GM13977 (cell line): ENCODE data around the gene DHCR24.

Experiments used
- DNase-seq: peaks from one replicate; pipeline ENCODE4 v3.0.0; 2012; ENCODE audit warnings: low spot score
- in situ Hi-C: fragments of 300-500 bp; cut with MboI; formaldehyde crosslinking; loops from one replicate; pipeline ENCODE4 v1.12.0; 2022; ENCODE audit warnings: low sequenced_read_pairs, low pct_unique_long_range_greater_than_20kb, mixed read lengths, inconsistent platforms; ENCODE audit not compliant: unreplicated experiment
- TF ChIP-seq, protein P1 (sequence below): IDR thresholded peaks from 2 replicates; pipeline ENCODE4 v1.5.1; 2012; ENCODE audit warnings: mild to moderate bottlenecking, control low read depth; ENCODE audit not compliant: insufficient read depth; ENCODE audit errors: extremely low read depth, missing control alignments

The DHCR24 gene

DNA sequence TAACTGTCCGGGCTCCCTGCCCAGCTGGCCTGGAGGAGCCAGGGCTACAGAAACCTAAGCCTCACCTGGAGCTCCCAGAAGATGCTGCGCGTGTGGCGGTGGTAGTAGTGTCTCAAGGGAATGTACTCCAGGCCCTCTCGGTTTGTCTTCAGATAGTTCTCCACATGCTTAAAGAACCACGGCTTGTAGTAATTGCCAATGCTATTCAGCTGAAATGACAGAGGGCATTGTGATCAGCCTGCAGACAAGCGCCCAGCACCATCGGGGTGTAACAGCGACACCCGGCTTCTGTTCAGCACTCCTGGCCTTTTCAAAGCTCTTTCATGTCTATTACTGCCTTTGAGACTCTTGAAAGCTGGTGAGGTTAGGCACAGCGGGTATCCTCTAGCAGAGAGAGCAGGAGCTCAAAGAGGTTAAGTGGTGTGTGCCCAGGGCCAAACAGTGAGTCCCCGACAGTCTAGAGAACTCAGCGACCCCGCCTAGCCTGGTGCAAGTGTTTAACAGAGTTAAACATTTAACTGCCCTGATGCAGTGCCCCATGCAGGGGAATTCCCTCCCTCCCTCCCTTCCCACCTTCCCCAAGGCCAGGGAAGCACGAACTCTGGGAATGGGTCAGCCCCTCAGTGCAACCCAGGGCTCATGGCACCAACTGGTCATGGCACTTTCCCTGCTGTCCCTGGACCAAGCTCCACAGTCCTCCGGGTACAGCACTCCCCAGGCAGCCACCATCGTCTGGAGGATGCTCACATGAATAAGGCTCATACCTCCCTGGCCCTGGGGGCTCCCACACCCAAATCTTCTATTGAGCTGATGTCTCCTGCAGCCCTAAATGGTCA is 21.5 kb downstream of the DHCR24 start:
- DNase-seq = no peak
- TF ChIP-seq, protein P1, sequence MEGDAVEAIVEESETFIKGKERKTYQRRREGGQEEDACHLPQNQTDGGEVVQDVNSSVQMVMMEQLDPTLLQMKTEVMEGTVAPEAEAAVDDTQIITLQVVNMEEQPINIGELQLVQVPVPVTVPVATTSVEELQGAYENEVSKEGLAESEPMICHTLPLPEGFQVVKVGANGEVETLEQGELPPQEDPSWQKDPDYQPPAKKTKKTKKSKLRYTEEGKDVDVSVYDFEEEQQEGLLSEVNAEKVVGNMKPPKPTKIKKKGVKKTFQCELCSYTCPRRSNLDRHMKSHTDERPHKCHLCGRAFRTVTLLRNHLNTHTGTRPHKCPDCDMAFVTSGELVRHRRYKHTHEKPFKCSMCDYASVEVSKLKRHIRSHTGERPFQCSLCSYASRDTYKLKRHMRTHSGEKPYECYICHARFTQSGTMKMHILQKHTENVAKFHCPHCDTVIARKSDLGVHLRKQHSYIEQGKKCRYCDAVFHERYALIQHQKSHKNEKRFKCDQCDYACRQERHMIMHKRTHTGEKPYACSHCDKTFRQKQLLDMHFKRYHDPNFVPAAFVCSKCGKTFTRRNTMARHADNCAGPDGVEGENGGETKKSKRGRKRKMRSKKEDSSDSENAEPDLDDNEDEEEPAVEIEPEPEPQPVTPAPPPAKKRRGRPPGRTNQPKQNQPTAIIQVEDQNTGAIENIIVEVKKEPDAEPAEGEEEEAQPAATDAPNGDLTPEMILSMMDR = no peak
- in situ Hi-C loops = no loop called here

DNA sequence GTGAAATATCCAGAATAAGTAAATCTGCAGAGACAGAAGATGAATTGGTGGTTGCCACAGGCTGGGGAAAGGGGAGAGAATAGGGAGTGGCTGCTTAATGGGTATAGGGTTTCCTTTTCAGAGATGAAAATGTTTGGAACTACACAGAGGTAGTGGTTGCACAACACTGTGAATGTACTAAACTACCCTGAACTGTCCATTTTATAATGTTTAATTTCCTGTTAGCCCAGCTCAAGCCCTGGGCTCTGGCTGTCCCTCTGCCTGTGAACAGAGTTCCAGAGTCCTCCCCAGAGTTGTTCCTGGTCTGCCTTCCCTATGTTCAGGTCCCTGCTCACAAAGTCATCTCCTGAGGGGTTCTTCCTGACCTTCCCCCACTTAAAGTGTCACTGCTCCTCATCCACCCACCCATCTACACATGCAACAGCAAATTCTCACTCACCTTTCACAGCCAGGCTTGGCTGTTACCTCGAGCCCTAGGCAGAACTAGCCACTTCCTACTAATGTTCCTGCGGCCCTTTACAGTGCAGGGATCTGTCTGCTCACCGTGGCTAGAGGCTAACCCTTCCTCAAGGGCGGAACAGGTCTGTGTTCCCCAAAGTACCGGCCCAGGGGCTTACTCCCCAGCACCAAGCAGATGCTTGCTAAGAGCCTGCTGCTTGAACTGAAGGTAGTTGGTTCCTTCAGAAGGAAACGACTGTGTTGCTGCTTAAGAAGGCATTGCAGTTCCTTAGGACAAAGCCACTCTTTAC is 22.4 kb downstream of the DHCR24 start:
- TF ChIP-seq, protein P1 = no peak
- in situ Hi-C loops = no loop called here

DNA sequence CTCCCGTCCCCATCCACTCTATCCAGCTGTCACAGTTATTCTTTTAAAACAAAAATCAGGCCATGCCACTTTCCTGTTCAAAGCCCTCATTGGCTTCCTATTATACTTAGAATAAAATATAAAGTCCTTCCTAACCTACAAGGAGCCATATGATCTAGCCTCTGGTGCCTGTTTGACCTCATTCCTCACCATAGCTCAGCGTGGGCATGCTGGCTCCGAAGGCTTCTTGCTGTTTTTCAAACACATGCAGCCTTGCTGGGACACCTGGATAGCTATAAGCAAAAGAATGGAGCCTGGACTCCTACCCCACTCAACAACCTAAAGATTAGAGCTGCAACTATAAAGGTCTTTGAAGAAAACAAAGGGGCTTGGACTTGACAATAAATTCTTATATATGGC is 23.7 kb downstream of the DHCR24 start:
- DNase-seq = no peak
- in situ Hi-C loops = no loop called here
- TF ChIP-seq, protein P1 = no peak

More for the DNA sequence above, 22.4 kb downstream of the DHCR24 start:
- no peak for DNase-seq

DNA sequence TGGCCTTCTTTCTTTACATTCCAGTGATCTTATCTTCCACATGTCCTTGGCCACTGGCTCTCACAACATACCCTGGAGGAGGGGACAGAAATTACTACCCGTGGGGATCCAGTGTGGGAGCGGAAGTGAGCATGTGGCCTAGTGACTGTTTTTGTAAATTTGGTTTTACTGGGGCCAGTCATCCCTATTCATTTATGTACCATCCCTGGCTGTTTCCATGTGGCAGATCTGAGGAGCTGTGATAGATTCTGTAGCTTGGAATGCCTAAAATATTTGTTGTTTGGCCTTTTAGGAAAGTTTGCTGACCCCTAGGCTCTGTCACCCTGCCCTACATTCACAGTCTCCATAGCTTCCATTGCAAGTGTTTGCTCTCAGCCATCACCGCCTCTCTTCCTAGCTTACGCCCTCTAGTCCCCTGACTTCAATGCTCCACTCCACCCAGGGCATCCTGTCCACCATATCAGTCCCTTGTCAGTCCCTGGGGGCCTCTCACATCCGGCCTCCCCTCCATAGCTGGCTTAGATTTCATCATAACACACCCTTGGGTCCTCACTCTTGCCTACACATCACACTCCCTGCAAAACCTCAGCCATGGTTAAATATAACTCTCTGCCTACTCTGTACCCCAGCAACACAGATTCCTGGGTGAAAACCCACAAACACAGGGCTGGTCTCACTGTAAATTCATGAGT is 25.8 kb downstream of the DHCR24 start:
- no peak for DNase-seq
- in situ Hi-C loops = no loop called here
- TF ChIP-seq, protein P1 = no peak

DNA sequence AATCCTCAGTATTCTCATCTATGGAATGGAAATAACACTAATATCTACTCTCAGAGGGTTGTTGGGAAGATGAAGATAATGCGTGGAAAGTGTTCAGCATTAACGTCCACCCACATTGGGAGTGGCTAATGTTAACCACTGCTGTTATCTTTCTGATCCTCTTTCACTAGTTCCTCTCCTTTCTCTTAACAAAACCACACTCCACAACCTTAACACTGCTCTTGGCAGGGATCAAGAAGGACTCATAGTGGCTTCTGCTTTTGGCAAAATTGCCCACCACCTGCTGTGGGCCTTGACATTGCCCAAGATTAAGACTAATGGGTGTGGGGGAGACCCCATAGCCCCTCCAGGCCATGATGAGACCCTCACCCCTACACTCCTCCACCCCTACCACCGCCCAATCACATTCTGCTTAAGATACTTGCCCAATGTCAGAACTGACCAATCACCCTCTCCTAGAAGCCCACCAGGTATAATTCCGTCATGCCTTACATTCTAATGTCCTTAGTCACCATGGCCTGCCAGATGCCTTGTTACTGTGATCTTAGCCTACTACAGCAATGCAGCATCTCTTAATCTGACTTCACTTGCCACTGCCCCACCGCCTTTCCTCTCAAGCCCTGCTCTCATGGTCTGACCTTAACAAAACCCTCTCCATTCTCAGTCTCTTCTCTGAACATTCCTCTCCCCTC is 27.1 kb downstream of the DHCR24 start:
- TF ChIP-seq, protein P1 = no peak
- DNase-seq = no peak
- in situ Hi-C loops = no loop called here
